GM19452 (cell line): Measurements from ENCODE around the gene FBN1.

Source experiments
- ATAC-seq: cut with Tn5 transposase; IDR thresholded peaks from one replicate; pipeline ENCODE4 v1.9.1; 2021; ENCODE audit not compliant: unreplicated experiment

FBN1 gene

GRCh38 chr15:48475600-48476395 is 169.7 kb downstream of the FBN1 start:
- no peak for ATAC-seq

- no peak for ATAC-seq
Observed at GRCh38 chr15:48473667-48474066, 171.8 kb downstream of the FBN1 start.

GRCh38 chr15:48472756-48473155 is 172.8 kb downstream of the FBN1 start:
- no peak for ATAC-seq

- no peak for ATAC-seq
Observed at GRCh38 chr15:48471073-48471472, 174.4 kb downstream of the FBN1 start.

GRCh38 chr15:48470096-48470495 is 175.4 kb downstream of the FBN1 start:
- ATAC-seq: no peak

GRCh38 chr15:48469681-48470080 is 175.8 kb downstream of the FBN1 start:
- no peak for ATAC-seq

- no peak for ATAC-seq
Observed at GRCh38 chr15:48469271-48469670, 176.2 kb downstream of the FBN1 start.

- ATAC-seq: no peak
Observed at GRCh38 chr15:48467801-48468200, 177.7 kb downstream of the FBN1 start.

GRCh38 chr15:48466820-48467219 is 178.7 kb downstream of the FBN1 start:
- ATAC-seq: no peak

GRCh38 chr15:48466079-48466478 is 179.4 kb downstream of the FBN1 start:
- ATAC-seq: no peak

GRCh38 chr15:48465410-48465809 is 180.1 kb downstream of the FBN1 start:
- ATAC-seq: no peak

- ATAC-seq: no peak
Observed at GRCh38 chr15:48463366-48463880, 182.1 kb downstream of the FBN1 start.

- no peak for ATAC-seq
Observed at GRCh38 chr15:48462688-48463087, 182.8 kb downstream of the FBN1 start.

- no peak for ATAC-seq
Observed at GRCh38 chr15:48459571-48460442, 185.7 kb downstream of the FBN1 start.

GRCh38 chr15:48458876-48459275 is 186.6 kb downstream of the FBN1 start:
- no peak for ATAC-seq

GRCh38 chr15:48456134-48456533 is 189.4 kb downstream of the FBN1 start:
- ATAC-seq: no peak

- ATAC-seq: no peak
Observed at GRCh38 chr15:48451736-48452135, 193.8 kb downstream of the FBN1 start.

GRCh38 chr15:48451241-48451640 is 194.3 kb downstream of the FBN1 start:
- ATAC-seq: no peak

- ATAC-seq: no peak
Observed at GRCh38 chr15:48449734-48450133, 195.8 kb downstream of the FBN1 start.

GRCh38 chr15:48447657-48448056 is 197.9 kb downstream of the FBN1 start:
- ATAC-seq: no peak

- no peak for ATAC-seq
Observed at GRCh38 chr15:48447058-48447457, 198.5 kb downstream of the FBN1 start.

GRCh38 chr15:48442011-48442410 is 203.5 kb downstream of the FBN1 start:
- no peak for ATAC-seq
